K562 (cell line): Measurements from ENCODE around the gene GPAT3. TPM values are rescaled to one million over a fixed set of nuclear protein-coding genes. Genes with fewer than 3 reads are reported as not detected.
A peak's percentile ranks its signal among the peaks of the same experiment; 100 is the strongest.

ENCODE experiments used
- CBFA2T3 ChIP-seq: fragments of 450-650 bp; IDR thresholded peaks from 2 replicates; pipeline ENCODE4 v1.6.1; 2017
- FIP1L1 ChIP-seq: fragments of 200-400 bp; formaldehyde crosslinking; IDR thresholded peaks from 2 replicates; pipeline ENCODE4 v1.6.1; 2018; ENCODE audit warnings: mild to moderate bottlenecking, low read depth, low read length; ENCODE audit not compliant: poor library complexity, severe bottlenecking
- GATAD2A ChIP-seq: fragments of 450-650 bp; IDR thresholded peaks from 2 replicates; pipeline ENCODE4 v1.6.1; 2017
- HMG20B ChIP-seq: fragments of 250-450 bp; sonication (Bioruptor Pico); IDR thresholded peaks from 2 replicates; pipeline ENCODE4 v1.5.0; 2021; ENCODE audit warnings: mild to moderate bottlenecking
- ILF3 ChIP-seq: fragments of 450-650 bp; IDR thresholded peaks from 2 replicates; pipeline ENCODE4 v1.6.1; 2018; ENCODE audit warnings: antibody characterized with exemption, mild to moderate bottlenecking, moderate library complexity, borderline replicate concordance
- NFIX ChIP-seq: fragments of 250-450 bp; sonication (Bioruptor Pico); IDR thresholded peaks from 2 replicates; pipeline ENCODE4 v1.4.0; 2020; ENCODE audit warnings: low read depth, mild to moderate bottlenecking, moderate library complexity
- POLR3G ChIP-seq: IDR thresholded peaks from 2 replicates; pipeline ENCODE4 v1.6.1; 2011; ENCODE audit not compliant: insufficient read length, insufficient replicate concordance; ENCODE audit errors: extremely low read depth
- SMAD1 ChIP-seq: fragments of 150-350 bp; IDR thresholded peaks from 2 replicates; pipeline ENCODE4 v1.6.1; 2014; ENCODE audit warnings: low read length, low read depth; ENCODE audit not compliant: partially characterized antibody
- STAT5A ChIP-seq: IDR thresholded peaks from 2 replicates; pipeline ENCODE4 v1.6.1; 2012; ENCODE audit warnings: low read length, inconsistent platforms, borderline replicate concordance
- ZNF212 ChIP-seq: fragments of 450-650 bp; formaldehyde crosslinking; IDR thresholded peaks from 2 replicates; pipeline ENCODE4 v1.4.0; 2020; ENCODE audit warnings: mild to moderate bottlenecking
- ZNF232 ChIP-seq: sonication (generic); formaldehyde crosslinking; IDR thresholded peaks from 2 replicates; pipeline ENCODE4 v1.8.0; 2022; ENCODE audit warnings: mild to moderate bottlenecking, missing genetic modification reagents
- ZNF324 ChIP-seq: fragments of 250-450 bp; sonication (Bioruptor Pico); IDR thresholded peaks from 2 replicates; pipeline ENCODE4 v1.4.0; 2020; ENCODE audit warnings: mild to moderate bottlenecking
- polyA plus RNA-seq, 8 experiments: library from polyadenylated mRNA; depleted of rRNA in 4 of 8; stranded (reverse) in 5 of 8; unstranded in 3 of 8; fragments of >200 nt; fragmentation: Nextera tagmentation in 2 of 8; fragmentation: Illumina TruSeq in 1 of 8; extraction: Ambion mirVana in 2 of 8; extraction: Trizol in 1 of 8; gene quantifications; 2 replicates each; pipeline versions ENCODE4 v1.2.1 to v1.2.3, GENCODE V29; 2011 to 2014; ENCODE audit warnings: inconsistent platforms in 1 of 8, missing spikeins in 1 of 8
- total RNA-seq, 7 experiments: library from RNA; depleted of rRNA in 6 of 7; stranded (reverse); fragments of >200 nt in 6 of 7; fragmentation: Illumina TruSeq in 2 of 7; extraction: Trizol in 2 of 7; gene quantifications; 2 replicates each; pipeline versions ENCODE4 v1.2.1 to v1.2.3, GENCODE V29; 2011 to 2021; ENCODE audit warnings: low replicate concordance in 1 of 7
- TF ChIP-seq, protein P1 (sequence below): fragments of 450-650 bp; IDR thresholded peaks from 2 replicates; pipeline ENCODE4 v1.6.1; 2018; ENCODE audit warnings: mild to moderate bottlenecking, low read depth; ENCODE audit not compliant: partially characterized antibody
- TF ChIP-seq, protein P2 (sequence below): fragments of 250-450 bp; sonication (Bioruptor Pico); IDR thresholded peaks from 2 replicates; pipeline ENCODE4 v1.9.0; 2021; ENCODE audit warnings: mild to moderate bottlenecking, inconsistent platforms
- TF ChIP-seq, protein P3 (sequence below), 3 experiments: fragments of 200-800 bp in 1 of 3; fragments of 250-450 bp in 1 of 3; fragments of 450-650 bp in 1 of 3; sonication (Bioruptor Pico) in 1 of 3; sonication (Bioruptor generic) in 1 of 3; formaldehyde crosslinking in 1 of 3; IDR thresholded peaks; 2 replicates each; pipeline versions ENCODE4 v1.6.1 to v1.8.0; 2016 to 2022; ENCODE audit warnings: mild to moderate bottlenecking in 2 of 3, missing genetic modification characterization in 2 of 3, missing compliant biosample characterization in 1 of 3, moderate library complexity in 1 of 3
- TF ChIP-seq, protein P4 (sequence below), 2 experiments: fragments of 150-350 bp in 1 of 2; IDR thresholded peaks; 2 replicates each; pipeline ENCODE4 v1.6.1; 2012 to 2016; ENCODE audit warnings: low read depth in 2 of 2, low read length in 2 of 2, mild to moderate bottlenecking in 1 of 2, moderate library complexity in 1 of 2

GPAT3 gene
- total and polyA plus RNA-seq, 9 of the 15 experiments (the other 6 are each of a cell fraction or from before 2014, with no cell fraction given): 4.1 to 16.1 (median 13.1) TPM

DNA sequence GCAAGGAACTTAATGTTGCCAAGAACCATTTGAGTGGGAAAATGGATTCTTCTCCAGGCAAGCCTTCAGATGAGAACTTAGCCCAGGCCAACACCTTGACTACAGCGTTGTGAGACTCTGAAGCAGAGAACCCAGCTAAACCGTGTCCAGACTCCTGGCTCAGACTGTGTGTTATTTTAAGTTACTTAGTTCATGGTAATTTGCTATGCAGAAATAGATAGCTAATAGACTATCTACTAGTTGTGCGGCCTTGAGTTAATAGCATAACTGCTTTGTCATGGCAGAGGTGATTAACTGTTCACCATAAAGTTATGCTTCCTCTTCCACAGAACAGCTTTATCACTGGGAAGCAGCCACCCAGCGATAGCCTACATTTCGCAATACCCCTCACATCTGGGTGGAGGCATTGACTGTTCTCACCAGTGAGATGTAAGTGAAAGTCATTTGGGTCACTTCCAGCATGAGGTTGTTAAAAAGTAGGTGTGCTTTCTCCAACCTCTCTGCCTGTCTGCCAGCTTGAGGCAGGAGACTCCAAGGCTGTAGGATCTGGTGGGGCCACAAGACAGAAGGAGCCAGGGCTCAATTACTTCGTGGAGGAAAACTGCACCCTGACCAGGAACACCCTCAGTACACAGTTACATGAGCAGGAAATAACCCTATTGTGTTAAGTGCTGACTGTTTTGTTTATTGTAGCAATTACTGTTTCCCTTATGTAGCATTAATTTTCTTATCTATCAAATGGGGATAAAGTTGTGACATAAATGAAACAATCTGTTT, 94.2 kb downstream of the GPAT3 start (continued):
- TF ChIP-seq, protein P1, sequence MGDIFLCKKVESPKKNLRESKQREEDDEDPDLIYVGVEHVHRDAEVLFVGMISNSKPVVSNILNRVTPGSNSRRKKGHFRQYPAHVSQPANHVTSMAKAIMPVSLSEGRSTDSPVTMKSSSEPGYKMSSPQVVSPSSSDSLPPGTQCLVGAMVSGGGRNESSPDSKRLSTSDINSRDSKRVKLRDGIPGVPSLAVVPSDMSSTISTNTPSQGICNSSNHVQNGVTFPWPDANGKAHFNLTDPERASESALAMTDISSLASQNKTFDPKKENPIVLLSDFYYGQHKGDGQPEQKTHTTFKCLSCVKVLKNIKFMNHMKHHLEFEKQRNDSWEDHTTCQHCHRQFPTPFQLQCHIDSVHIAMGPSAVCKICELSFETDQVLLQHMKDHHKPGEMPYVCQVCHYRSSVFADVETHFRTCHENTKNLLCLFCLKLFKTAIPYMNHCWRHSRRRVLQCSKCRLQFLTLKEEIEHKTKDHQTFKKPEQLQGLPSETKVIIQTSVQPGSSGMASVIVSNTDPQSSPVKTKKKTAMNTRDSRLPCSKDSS: peak; percentile 92
- TF ChIP-seq, protein P2, sequence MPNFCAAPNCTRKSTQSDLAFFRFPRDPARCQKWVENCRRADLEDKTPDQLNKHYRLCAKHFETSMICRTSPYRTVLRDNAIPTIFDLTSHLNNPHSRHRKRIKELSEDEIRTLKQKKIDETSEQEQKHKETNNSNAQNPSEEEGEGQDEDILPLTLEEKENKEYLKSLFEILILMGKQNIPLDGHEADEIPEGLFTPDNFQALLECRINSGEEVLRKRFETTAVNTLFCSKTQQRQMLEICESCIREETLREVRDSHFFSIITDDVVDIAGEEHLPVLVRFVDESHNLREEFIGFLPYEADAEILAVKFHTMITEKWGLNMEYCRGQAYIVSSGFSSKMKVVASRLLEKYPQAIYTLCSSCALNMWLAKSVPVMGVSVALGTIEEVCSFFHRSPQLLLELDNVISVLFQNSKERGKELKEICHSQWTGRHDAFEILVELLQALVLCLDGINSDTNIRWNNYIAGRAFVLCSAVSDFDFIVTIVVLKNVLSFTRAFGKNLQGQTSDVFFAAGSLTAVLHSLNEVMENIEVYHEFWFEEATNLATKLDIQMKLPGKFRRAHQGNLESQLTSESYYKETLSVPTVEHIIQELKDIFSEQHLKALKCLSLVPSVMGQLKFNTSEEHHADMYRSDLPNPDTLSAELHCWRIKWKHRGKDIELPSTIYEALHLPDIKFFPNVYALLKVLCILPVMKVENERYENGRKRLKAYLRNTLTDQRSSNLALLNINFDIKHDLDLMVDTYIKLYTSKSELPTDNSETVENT (CRISPR knock-in tag): no peak
- TF ChIP-seq, protein P3, sequence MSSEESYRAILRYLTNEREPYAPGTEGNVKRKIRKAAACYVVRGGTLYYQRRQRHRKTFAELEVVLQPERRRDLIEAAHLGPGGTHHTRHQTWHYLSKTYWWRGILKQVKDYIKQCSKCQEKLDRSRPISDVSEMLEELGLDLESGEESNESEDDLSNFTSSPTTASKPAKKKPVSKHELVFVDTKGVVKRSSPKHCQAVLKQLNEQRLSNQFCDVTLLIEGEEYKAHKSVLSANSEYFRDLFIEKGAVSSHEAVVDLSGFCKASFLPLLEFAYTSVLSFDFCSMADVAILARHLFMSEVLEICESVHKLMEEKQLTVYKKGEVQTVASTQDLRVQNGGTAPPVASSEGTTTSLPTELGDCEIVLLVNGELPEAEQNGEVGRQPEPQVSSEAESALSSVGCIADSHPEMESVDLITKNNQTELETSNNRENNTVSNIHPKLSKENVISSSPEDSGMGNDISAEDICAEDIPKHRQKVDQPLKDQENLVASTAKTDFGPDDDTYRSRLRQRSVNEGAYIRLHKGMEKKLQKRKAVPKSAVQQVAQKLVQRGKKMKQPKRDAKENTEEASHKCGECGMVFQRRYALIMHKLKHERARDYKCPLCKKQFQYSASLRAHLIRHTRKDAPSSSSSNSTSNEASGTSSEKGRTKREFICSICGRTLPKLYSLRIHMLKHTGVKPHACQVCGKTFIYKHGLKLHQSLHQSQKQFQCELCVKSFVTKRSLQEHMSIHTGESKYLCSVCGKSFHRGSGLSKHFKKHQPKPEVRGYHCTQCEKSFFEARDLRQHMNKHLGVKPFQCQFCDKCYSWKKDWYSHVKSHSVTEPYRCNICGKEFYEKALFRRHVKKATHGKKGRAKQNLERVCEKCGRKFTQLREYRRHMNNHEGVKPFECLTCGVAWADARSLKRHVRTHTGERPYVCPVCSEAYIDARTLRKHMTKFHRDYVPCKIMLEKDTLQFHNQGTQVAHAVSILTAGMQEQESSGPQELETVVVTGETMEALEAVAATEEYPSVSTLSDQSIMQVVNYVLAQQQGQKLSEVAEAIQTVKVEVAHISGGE (CRISPR knock-in tag; IDR thresholded peaks at IDR 0.05): peak in 1 of 3 experiments; percentile 76; a peak in 2 of 6 replicates
- TF ChIP-seq ILF3: no peak
- TF ChIP-seq STAT5A: peak; percentile 98
- TF ChIP-seq ZNF324 (CRISPR knock-in tag): no peak
- TF ChIP-seq, protein P4, sequence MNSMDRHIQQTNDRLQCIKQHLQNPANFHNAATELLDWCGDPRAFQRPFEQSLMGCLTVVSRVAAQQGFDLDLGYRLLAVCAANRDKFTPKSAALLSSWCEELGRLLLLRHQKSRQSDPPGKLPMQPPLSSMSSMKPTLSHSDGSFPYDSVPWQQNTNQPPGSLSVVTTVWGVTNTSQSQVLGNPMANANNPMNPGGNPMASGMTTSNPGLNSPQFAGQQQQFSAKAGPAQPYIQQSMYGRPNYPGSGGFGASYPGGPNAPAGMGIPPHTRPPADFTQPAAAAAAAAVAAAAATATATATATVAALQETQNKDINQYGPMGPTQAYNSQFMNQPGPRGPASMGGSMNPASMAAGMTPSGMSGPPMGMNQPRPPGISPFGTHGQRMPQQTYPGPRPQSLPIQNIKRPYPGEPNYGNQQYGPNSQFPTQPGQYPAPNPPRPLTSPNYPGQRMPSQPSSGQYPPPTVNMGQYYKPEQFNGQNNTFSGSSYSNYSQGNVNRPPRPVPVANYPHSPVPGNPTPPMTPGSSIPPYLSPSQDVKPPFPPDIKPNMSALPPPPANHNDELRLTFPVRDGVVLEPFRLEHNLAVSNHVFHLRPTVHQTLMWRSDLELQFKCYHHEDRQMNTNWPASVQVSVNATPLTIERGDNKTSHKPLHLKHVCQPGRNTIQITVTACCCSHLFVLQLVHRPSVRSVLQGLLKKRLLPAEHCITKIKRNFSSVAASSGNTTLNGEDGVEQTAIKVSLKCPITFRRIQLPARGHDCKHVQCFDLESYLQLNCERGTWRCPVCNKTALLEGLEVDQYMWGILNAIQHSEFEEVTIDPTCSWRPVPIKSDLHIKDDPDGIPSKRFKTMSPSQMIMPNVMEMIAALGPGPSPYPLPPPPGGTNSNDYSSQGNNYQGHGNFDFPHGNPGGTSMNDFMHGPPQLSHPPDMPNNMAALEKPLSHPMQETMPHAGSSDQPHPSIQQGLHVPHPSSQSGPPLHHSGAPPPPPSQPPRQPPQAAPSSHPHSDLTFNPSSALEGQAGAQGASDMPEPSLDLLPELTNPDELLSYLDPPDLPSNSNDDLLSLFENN (IDR thresholded peaks at IDR 0.05; ENCODE audit: low read depth in 2 of 2, low read length in 2 of 2): peak in 1 of 2 experiments; percentile 94; a peak in 2 of 4 replicates
- TF ChIP-seq FIP1L1: no peak
- peak; percentile 92 for TF ChIP-seq GATAD2A
- TF ChIP-seq CBFA2T3: peak; percentile 99
- no peak for TF ChIP-seq ZNF232 (CRISPR knock-in tag)
- no peak for TF ChIP-seq POLR3G
- no peak for TF ChIP-seq ZNF212
- TF ChIP-seq SMAD1: peak; percentile 79
- TF ChIP-seq HMG20B: no peak
- no peak for TF ChIP-seq NFIX
